ENCODE measurements around the gene PKN3.
A peak's percentile ranks its signal among the peaks of the same experiment; 100 is the strongest.

Gene PKN3

GRCh38 chr9:128723352-128723865 is 21.1 kb downstream of the PKN3 start:
- Histone ChIP-seq H3K27me3 (replicated peaks; ENCODE audit: control insufficient read depth, insufficient read depth, low read length) (no peaks in the 10 kb centered on the region), H3K4me3 (replicated peaks; ENCODE audit: low read depth, low read length) (peak overlapping the region; percentile 99), H3K36me3 (ENCODE audit: control insufficient read depth, insufficient read depth, low read length) (peaks cover 13% of the 10 kb centered on the region)
- no peak for TF ChIP-seq CTCF (IDR thresholded peaks at IDR 0.05; ENCODE audit: insufficient read depth, low read length, poor library complexity, severe bottlenecking)
- no peak for DNase-seq (ENCODE audit: extremely low read depth, insufficient read length)

GRCh38 chr9:128723866-128724743 is 21.8 kb downstream of the PKN3 start, which contains the start of gene ZDHHC12:
Gene ZDHHC12 (minus strand): TSS chr9:128724127. CDS start chr9:128724093, 34 bp downstream.
- Histone ChIP-seq H3K27me3 (replicated peaks; ENCODE audit: control insufficient read depth, insufficient read depth, low read length) (no peaks in the 10 kb centered on the region), H3K4me3 (replicated peaks; ENCODE audit: low read depth, low read length) (peak within 1 kb of the TSS; percentile 99), H3K36me3 (ENCODE audit: control insufficient read depth, insufficient read depth, low read length) (peaks cover 15% of the 10 kb centered on the region)
- no peak for TF ChIP-seq CTCF (IDR thresholded peaks at IDR 0.05; ENCODE audit: insufficient read depth, low read length, poor library complexity, severe bottlenecking)
- peak; percentile 99 for DNase-seq (ENCODE audit: extremely low read depth, insufficient read length)

- DNase-seq (ENCODE audit: extremely low read depth, insufficient read length), result peak; percentile 46
- Histone ChIP-seq H3K27me3 (replicated peaks; ENCODE audit: control insufficient read depth, insufficient read depth, low read length) (no peaks in the 10 kb centered on the region), H3K36me3 (ENCODE audit: control insufficient read depth, insufficient read depth, low read length) (peaks cover 14% of the 10 kb centered on the region), H3K4me3 (replicated peaks; ENCODE audit: low read depth, low read length) (peak overlapping the region; percentile 66)
- TF ChIP-seq CTCF (IDR thresholded peaks at IDR 0.05; ENCODE audit: insufficient read depth, low read length, poor library complexity, severe bottlenecking), result no peak
Observed at GRCh38 chr9:128724744-128725211, 22.5 kb downstream of the PKN3 start.

GRCh38 chr9:128727640-128728248 is 25.4 kb downstream of the PKN3 start:
- DNase-seq (ENCODE audit: extremely low read depth, insufficient read length), result no peak
- Histone ChIP-seq H3K36me3 (ENCODE audit: control insufficient read depth, insufficient read depth, low read length) (peaks cover 3% of the 10 kb centered on the region), H3K27me3 (replicated peaks; ENCODE audit: control insufficient read depth, insufficient read depth, low read length) (no peaks in the 10 kb centered on the region), H3K4me3 (replicated peaks; ENCODE audit: low read depth, low read length) (no peak overlapping the region)
- TF ChIP-seq CTCF (IDR thresholded peaks at IDR 0.05; ENCODE audit: insufficient read depth, low read length, poor library complexity, severe bottlenecking), result no peak

GRCh38 chr9:128728298-128728697 is 26.0 kb downstream of the PKN3 start:
- H3K27me3 ChIP-seq (replicated peaks; ENCODE audit: control insufficient read depth, insufficient read depth, low read length), result no peaks in the 10 kb centered on the region
- TF ChIP-seq CTCF (IDR thresholded peaks at IDR 0.05; ENCODE audit: insufficient read depth, low read length, poor library complexity, severe bottlenecking), result no peak
- no peak overlapping the region for H3K4me3 ChIP-seq (replicated peaks; ENCODE audit: low read depth, low read length)
- H3K36me3 ChIP-seq (ENCODE audit: control insufficient read depth, insufficient read depth, low read length), result peaks cover 3% of the 10 kb centered on the region
- DNase-seq (ENCODE audit: extremely low read depth, insufficient read length), result no peak

Measured in GM06990 (cell line).